ENCODE results near the gene PRTFDC1. TPM values are rescaled to one million over a fixed set of nuclear protein-coding genes. Genes with fewer than 3 reads are reported as not detected.

PRTFDC1 gene
- total and polyA plus RNA-seq, 2 of the 8 experiments (the other 6 are each of a cell fraction or from before 2014, with no cell fraction given) = 5.9 to 6.6 TPM

DNA sequence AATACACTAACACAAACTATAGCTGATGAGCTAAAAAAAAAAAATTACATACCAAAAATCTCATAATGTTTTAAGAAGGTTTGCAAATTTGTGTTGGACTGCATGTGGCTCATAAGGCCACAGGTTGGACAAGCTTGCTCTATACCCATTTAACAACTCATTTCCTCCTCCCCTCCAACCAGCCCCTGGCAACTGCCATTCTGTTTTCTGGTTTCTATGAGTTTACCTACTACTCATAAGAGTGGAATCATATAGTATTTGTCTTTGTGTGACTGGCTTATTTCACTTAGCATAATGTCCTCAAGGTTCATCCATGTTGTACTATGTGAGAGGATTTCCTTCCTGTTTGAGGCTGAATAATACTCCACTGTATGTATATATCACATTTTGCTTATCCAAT, 128.3 kb downstream of the PRTFDC1 start:
- H2AK5ac ChIP-seq (ENCODE audit: low read depth, low read length) = no peak overlapping the region
- DNase-seq (ENCODE audit: low read depth in 1 of 2, low spot score in 2 of 2) (no peak), FAIRE-seq (no peak)
- H3K18ac ChIP-seq (ENCODE audit: extremely low read depth, low read length) = no peak overlapping the region
- H3K36me3 ChIP-seq (ENCODE audit: control insufficient read depth in 2 of 4, insufficient read depth in 4 of 4, low read length in 3 of 4) = no peaks in the 10 kb centered on the region
- no peaks in the 10 kb centered on the region for H3K9me3 ChIP-seq (ENCODE audit: insufficient read depth in 2 of 2, low read depth in 1 of 2, low read length in 1 of 2)
- ChIA-PET POLR2A (ENCODE audit: partially characterized antibody) (no interaction called here), CTCF (ENCODE audit: partially characterized antibody) (no interaction called here)
- no peaks in the 10 kb centered on the region for H4K20me1 ChIP-seq (replicated peaks in 1 of 2; ENCODE audit: control insufficient read depth in 1 of 2, insufficient read depth in 2 of 2, low read length in 2 of 2)
- no peak overlapping the region for H3K9ac ChIP-seq (replicated peaks in 1 of 4; ENCODE audit: extremely low read depth in 1 of 4, low read depth in 3 of 4, low read length in 3 of 4)
- no peaks in the 10 kb centered on the region for H3K27me3 ChIP-seq (replicated peaks in 1 of 4; ENCODE audit: control insufficient read depth in 3 of 4, extremely low read depth in 1 of 4, insufficient read depth in 3 of 4, low read length in 3 of 4)
- no peak overlapping the region for H4K91ac ChIP-seq (replicated peaks; ENCODE audit: insufficient read length, low read length)
- no peak overlapping the region for H2BK5ac ChIP-seq (ENCODE audit: low read depth, low read length)
- no peak overlapping the region for H3K4me3 ChIP-seq (ENCODE audit: extremely low read depth in 1 of 4, insufficient read depth in 2 of 4, low read depth in 3 of 4, low read length in 4 of 4)
- no peaks in the 10 kb centered on the region for H3K4me1 ChIP-seq (replicated peaks in 1 of 4; ENCODE audit: control insufficient read depth in 3 of 4, insufficient read depth in 4 of 4, low read length in 3 of 4)
- no peak overlapping the region for H3K4me2 ChIP-seq (ENCODE audit: insufficient read depth in 1 of 2, low read depth in 2 of 2, low read length in 2 of 2)
- H3K79me1 ChIP-seq (ENCODE audit: low read depth, low read length) = no peaks in the 10 kb centered on the region
- TF ChIP-seq RNF2 (IDR thresholded peaks at IDR 0.05; ENCODE audit: borderline replicate concordance, low read depth, low read length, missing control alignments, poor library complexity, severe bottlenecking) (no peak), TBP (IDR thresholded peaks at IDR 0.05; ENCODE audit: low read depth, low read length) (no peak), NRF1 (IDR thresholded peaks at IDR 0.05; ENCODE audit: low read depth, low read length) (no peak), SP4 (IDR thresholded peaks at IDR 0.05; ENCODE audit: low read length) (no peak), ZNF274 (IDR thresholded peaks at IDR 0.05; ENCODE audit: borderline replicate concordance, extremely low read depth, low read length) (no peak), EP300 (IDR thresholded peaks at IDR 0.05; ENCODE audit: borderline replicate concordance in 1 of 2, low read depth in 2 of 2, low read length in 2 of 2) (no peak), HDAC2 (IDR thresholded peaks at IDR 0.05; ENCODE audit: borderline replicate concordance in 1 of 2, low read depth in 2 of 2, low read length in 2 of 2) (no peak), RAD21 (IDR thresholded peaks at IDR 0.05 in 1 of 2, conservative IDR thresholded peaks at IDR 0.05 in 1 of 2; ENCODE audit: low read depth in 2 of 2, low read length in 2 of 2) (no peak), BACH1 (IDR thresholded peaks at IDR 0.05; ENCODE audit: low read length) (no peak), SIX5 (IDR thresholded peaks at IDR 0.05; ENCODE audit: low read depth, low read length) (no peak), POLR2AphosphoS5 (IDR thresholded peaks at IDR 0.05; ENCODE audit: low read depth, low read length) (no peak), KDM1A (IDR thresholded peaks at IDR 0.05; ENCODE audit: borderline replicate concordance, low read length) (no peak)
- H2BK20ac ChIP-seq (ENCODE audit: low read length) = no peak overlapping the region
- H3K27ac ChIP-seq (ENCODE audit: low read depth, low read length) = no peak overlapping the region
- no peak overlapping the region for H3K56ac ChIP-seq (replicated peaks; ENCODE audit: insufficient read length, low read depth, low read length)
- no peak overlapping the region for H2BK120ac ChIP-seq (replicated peaks; ENCODE audit: low read depth, low read length)
- no peak overlapping the region for H4K8ac ChIP-seq (ENCODE audit: extremely low read depth, insufficient read depth, low read length)
- no peak overlapping the region for H2AFZ ChIP-seq (ENCODE audit: low read length)
- no peak overlapping the region for H2BK12ac ChIP-seq (ENCODE audit: low read depth, low read length)
- H2BK15ac ChIP-seq (ENCODE audit: low read length) = no peak overlapping the region
- H3K14ac ChIP-seq (ENCODE audit: insufficient read length) = no peak overlapping the region
- H3K23ac ChIP-seq (ENCODE audit: insufficient read length) = no peak overlapping the region
- H3K23me2 ChIP-seq (ENCODE audit: low read depth, low read length) = no peaks in the 10 kb centered on the region
- H3K79me2 ChIP-seq (ENCODE audit: control insufficient read depth in 1 of 2, insufficient read depth in 2 of 2, low read length in 2 of 2) = no peaks in the 10 kb centered on the region
- no peak overlapping the region for H3K4ac ChIP-seq (replicated peaks; ENCODE audit: insufficient read length, low read depth, low read length)
- no peak overlapping the region for H4K5ac ChIP-seq (ENCODE audit: insufficient read length, low read depth, low read length)

Data from H1 (cell line).